Skeletal muscle satellite cell (primary cell): ENCODE results near the gene IMMP2L.
"Not testable (repeated sequence)": the region's sequence is repeated elsewhere in the genome, so short reads cannot be mapped to it uniquely, and the experiment has no call there.

ENCODE experiments used
- H3K27me3 ChIP-seq: 2 replicates; pipeline ENCODE4 v1.7.0; 2013; ENCODE audit warnings: low read length; ENCODE audit not compliant: control insufficient read depth, insufficient read depth
- H3K36me3 ChIP-seq: 2 replicates; pipeline ENCODE4 v1.7.0; 2013; ENCODE audit warnings: mild to moderate bottlenecking, control low read depth, low read length; ENCODE audit not compliant: insufficient read depth
- H3K4me1 ChIP-seq: 2 replicates; pipeline ENCODE4 v1.7.0; 2013; ENCODE audit warnings: low read length; ENCODE audit not compliant: control insufficient read depth, insufficient read depth
- H3K4me2 ChIP-seq: 2 replicates; pipeline ENCODE4 v1.7.0; 2013; ENCODE audit warnings: mild to moderate bottlenecking, low read length
- H3K4me3 ChIP-seq: 2 replicates; pipeline ENCODE4 v1.7.0; 2013; ENCODE audit warnings: low read length
- H3K9ac ChIP-seq: 2 replicates; pipeline ENCODE4 v1.7.0; 2013; ENCODE audit warnings: mild to moderate bottlenecking, low read depth, low read length, moderate library complexity
- H3K9me3 ChIP-seq: replicated peaks from 2 replicates; pipeline ENCODE4 v1.7.0; 2013; ENCODE audit warnings: mild to moderate bottlenecking, control low read depth, low read length

IMMP2L gene

DNA sequence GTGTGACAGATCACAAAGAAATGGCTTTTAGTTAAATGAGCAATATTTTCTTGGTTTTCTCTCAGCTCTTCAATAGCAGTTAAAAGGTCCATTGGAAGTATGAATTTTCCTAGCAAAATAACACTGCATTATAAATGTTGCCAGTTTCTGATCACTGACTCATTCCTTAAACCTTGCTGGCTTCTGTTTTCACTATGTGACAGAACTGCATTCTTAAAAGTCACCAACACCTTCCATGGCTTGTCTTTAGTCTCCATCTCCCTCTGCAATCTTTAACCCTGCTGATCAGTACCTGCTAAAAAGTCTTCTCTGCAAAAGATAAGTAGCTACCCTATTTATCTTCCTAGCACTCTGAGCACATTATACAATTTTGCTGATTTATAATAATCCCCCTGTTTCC lies 876.4 kb downstream of the IMMP2L start:
- Histone ChIP-seq H3K36me3 (no peaks in the 10 kb centered on the region), H3K4me3 (no peak overlapping the region), H3K9ac (no peak overlapping the region)

DNA sequence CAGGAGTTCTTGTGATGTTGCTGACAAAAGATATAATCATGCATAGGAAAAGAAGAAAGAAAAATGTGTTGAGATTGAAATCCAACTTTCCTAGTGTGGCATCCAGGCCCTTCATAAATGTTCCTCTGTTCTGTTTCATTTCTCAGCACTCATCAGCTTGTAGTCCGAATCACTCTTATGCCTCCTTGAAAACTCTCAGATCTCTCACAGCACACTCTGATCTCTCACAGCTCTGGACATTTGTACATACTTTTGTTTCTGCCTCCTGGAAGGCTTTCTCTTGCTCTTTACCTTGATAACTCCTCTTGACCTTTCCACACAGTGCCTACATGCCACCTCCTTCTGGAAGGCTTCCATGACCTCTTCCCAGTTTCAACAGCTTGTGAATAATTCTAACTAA lies 880.4 kb downstream of the IMMP2L start:
- H3K9ac ChIP-seq, result no peak overlapping the region
- H3K27me3 ChIP-seq, result no peaks in the 10 kb centered on the region
- no peak overlapping the region for H3K4me2 ChIP-seq
- no peaks in the 10 kb centered on the region for H3K36me3 ChIP-seq
- H3K4me3 ChIP-seq, result no peak overlapping the region
- no peaks in the 10 kb centered on the region for H3K4me1 ChIP-seq
- no peaks in the 10 kb centered on the region for H3K9me3 ChIP-seq

More for the DNA sequence above, 876.4 kb downstream of the IMMP2L start:
- Histone ChIP-seq H3K4me2 (no peak overlapping the region), H3K4me1 (no peaks in the 10 kb centered on the region), H3K27me3 (no peaks in the 10 kb centered on the region), H3K9me3 (no peaks in the 10 kb centered on the region)

DNA sequence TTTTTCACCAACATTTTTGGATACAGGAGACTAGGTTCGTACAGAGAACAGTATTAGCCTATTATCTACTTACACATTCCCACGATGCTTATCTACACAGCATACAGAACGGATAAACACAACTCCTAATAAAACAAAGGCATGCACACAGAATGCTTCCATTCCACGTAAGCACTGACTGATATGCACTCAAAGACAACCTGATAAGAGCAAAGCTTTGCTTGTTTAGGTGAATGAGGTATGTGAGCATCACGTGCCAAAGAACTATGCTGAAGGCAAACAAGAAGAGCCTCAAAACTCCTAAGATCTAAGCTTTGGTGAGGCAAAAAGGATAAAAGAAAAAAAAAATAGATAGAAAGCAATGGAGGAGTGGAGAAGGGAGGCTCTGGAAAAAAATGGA lies 884.9 kb downstream of the IMMP2L start:
- H3K9ac ChIP-seq, result no peak overlapping the region
- no peaks in the 10 kb centered on the region for H3K9me3 ChIP-seq
- H3K4me3 ChIP-seq, result no peak overlapping the region
- H3K4me2 ChIP-seq, result no peak overlapping the region
- no peaks in the 10 kb centered on the region for H3K4me1 ChIP-seq
- H3K36me3 ChIP-seq, result no peaks in the 10 kb centered on the region
- H3K27me3 ChIP-seq, result no peaks in the 10 kb centered on the region

DNA sequence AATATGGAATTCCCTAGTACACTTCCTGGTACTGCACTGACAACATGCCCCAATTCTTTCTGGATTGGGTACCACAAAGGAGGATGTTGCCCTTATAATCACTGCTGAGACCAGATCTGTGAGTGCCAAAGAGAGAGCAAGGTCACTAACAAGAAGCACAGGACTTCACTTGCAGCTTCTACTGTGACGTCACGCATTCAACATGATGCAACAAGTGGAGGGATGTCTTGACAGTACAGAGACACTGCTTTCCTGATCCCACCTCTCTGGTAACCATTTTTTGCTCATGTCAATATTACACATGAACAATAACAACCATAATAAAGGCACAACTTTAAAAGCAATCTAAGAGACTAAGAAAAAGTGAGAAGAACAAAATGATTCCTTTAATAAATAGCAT lies 885.5 kb downstream of the IMMP2L start:
- no peaks in the 10 kb centered on the region for H3K4me1 ChIP-seq
- H3K27me3 ChIP-seq, result no peaks in the 10 kb centered on the region
- no peak overlapping the region for H3K9ac ChIP-seq
- no peaks in the 10 kb centered on the region for H3K36me3 ChIP-seq
- no peak overlapping the region for H3K4me2 ChIP-seq
- H3K4me3 ChIP-seq, result no peak overlapping the region
- no peaks in the 10 kb centered on the region for H3K9me3 ChIP-seq

DNA sequence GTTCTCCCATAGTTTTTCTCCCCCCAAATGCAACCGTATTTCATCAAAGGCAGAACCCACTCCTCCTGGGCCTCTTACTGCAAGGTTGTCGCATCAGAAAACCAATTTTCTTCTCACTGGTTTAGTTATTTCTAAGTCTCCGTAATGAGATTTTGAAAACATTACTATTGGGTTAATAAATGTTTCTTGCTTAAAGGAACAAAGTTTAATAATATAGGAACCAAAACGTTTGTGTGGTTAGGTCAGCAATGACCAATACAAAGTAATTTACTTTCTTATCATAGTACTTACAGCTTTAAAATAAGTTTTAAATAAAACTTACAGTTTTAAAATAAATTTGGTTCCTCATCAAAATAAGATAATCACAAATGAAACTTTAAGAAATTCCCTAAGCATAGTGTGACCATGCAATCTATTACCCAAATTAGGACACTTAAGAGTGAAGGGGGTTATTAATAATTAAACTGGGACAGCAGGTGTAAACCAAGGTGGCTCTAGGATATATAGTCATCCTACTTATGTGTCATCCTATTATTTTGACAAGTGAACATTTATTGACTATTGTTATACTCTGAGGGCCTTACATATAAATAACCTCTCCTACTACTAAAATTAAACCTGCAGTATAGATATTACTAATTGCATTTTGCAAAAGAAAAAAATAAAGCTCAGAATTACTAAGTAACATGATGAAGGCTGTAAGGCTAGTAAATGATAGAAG lies 886.7 kb downstream of the IMMP2L start:
- no peak overlapping the region for H3K4me3 ChIP-seq
- H3K4me1 ChIP-seq, result no peaks in the 10 kb centered on the region
- H3K36me3 ChIP-seq, result no peaks in the 10 kb centered on the region
- no peaks in the 10 kb centered on the region for H3K27me3 ChIP-seq
- no peak overlapping the region for H3K9ac ChIP-seq
- no peak overlapping the region for H3K4me2 ChIP-seq
- H3K9me3 ChIP-seq, result no peaks in the 10 kb centered on the region

DNA sequence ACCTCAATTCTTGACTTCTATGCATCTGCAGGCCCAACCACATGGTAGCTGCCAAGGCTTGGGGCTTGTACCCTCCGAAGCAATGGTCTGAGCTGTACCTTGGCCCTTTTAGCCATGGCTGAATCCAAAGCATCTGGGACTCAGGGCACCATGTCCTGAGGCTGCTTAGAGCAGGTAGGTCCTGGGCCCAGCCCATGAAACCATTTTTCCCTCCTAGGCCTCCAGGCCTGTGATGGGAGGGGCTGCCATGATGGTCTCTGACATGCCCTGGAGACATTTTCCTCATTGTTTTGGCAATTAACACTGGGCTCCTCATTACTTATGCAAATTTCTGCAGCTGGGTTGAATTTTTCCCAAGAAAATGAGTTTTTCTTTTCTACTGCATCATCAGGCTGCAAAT lies 889.1 kb downstream of the IMMP2L start:
- no peak overlapping the region for H3K9ac ChIP-seq
- H3K4me1 ChIP-seq, result no peaks in the 10 kb centered on the region
- H3K27me3 ChIP-seq, result no peaks in the 10 kb centered on the region
- H3K9me3 ChIP-seq, result no peaks in the 10 kb centered on the region
- H3K4me2 ChIP-seq, result no peak overlapping the region
- H3K4me3 ChIP-seq, result no peak overlapping the region
- H3K36me3 ChIP-seq, result no peaks in the 10 kb centered on the region

DNA sequence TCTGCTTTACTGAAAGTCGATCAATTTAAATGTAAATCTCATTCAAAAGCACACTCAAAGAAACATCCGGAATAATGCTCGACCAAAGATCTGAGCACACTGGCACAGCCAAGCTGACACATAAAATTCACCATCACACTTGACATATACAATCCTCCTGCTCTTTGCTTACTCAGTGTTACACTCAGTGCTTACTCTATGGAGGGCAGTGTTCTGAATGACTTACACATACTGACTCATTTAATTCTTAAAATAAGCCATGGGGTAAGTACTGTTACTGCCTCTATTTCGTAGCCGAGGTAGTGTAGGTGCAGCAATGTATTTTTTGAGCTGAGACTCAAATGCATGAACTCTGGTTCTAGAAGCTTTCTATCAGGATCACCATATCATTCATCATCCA lies 892.9 kb downstream of the IMMP2L start:
- Histone ChIP-seq H3K36me3 (no peaks in the 10 kb centered on the region), H3K4me1 (no peaks in the 10 kb centered on the region), H3K27me3 (no peaks in the 10 kb centered on the region), H3K9me3 (no peaks in the 10 kb centered on the region), H3K4me3 (no peak overlapping the region), H3K4me2 (no peak overlapping the region), H3K9ac (no peak overlapping the region)

DNA sequence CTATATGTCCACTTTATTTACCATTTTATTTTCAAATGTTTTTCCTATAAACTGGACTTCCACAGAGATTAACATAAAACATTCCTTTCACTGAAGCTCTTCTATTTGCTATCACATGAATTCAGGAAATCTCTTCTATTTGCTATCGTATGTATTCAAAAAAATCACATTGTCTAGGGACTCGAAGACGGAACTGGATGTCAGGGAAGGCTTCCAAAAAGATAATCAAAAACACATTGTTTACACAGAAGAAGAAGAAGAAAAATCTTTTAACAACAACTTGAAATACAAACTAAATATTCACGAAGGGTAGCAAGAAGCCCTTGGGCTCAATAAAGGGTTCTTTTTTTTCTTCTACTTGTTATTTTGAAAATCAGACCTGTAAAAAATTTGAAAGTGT lies 897.5 kb downstream of the IMMP2L start:
- Histone ChIP-seq H3K9ac (no peak overlapping the region), H3K4me1 (no peaks in the 10 kb centered on the region)

DNA sequence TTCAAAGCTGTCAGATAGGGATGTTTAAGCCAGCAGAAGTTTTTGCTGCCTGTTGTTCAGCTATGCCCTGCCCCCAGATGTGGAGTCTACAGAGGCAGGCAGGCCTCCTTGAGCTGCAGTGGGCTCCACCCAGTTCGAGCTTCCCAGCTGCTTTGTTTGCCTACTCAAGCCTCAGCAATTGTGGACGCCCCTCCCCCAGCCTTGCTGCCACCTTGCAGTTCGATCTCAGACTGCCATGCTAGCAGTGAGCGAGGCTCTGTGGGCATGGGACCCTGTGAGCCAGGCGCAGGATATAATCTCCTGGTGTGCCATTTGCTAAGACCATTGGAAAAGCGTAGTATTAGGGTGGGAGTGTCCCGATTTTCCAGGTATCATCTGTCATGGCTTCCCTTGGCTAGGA lies 901.7 kb downstream of the IMMP2L start:
- not testable (repeated sequence) for H3K4me1 ChIP-seq, H3K4me2 ChIP-seq, H3K9me3 ChIP-seq, H3K4me3 ChIP-seq, H3K27me3 ChIP-seq, H3K9ac ChIP-seq, H3K36me3 ChIP-seq

More for the DNA sequence above, 897.5 kb downstream of the IMMP2L start:
- H3K36me3 ChIP-seq, result no peaks in the 10 kb centered on the region
- no peak overlapping the region for H3K4me2 ChIP-seq
- no peaks in the 10 kb centered on the region for H3K9me3 ChIP-seq
- no peak overlapping the region for H3K4me3 ChIP-seq
- no peaks in the 10 kb centered on the region for H3K27me3 ChIP-seq

DNA sequence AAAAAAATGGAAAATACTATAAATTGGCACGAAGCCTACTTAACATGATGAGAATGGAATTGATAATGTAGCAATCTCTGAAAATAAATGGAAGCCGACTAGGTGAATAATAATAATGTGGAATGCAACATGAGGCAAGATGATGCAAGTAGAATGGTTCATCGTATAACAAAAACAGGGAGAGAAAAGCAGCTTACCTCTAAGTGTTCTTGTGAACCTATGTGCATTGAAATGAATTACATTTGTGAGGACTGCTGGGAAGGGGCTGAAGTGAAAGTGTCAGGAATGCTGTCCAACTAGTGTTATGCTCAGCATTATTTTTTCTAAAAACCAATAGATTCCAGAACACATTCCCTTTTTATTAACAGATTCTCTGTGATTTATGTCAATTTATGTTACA lies 912.0 kb downstream of the IMMP2L start:
- H3K9me3 ChIP-seq, result no peaks in the 10 kb centered on the region
- H3K27me3 ChIP-seq, result no peaks in the 10 kb centered on the region
- H3K9ac ChIP-seq, result no peak overlapping the region
- H3K4me2 ChIP-seq, result no peak overlapping the region
- H3K36me3 ChIP-seq, result no peaks in the 10 kb centered on the region
- H3K4me1 ChIP-seq, result no peaks in the 10 kb centered on the region
- no peak overlapping the region for H3K4me3 ChIP-seq

DNA sequence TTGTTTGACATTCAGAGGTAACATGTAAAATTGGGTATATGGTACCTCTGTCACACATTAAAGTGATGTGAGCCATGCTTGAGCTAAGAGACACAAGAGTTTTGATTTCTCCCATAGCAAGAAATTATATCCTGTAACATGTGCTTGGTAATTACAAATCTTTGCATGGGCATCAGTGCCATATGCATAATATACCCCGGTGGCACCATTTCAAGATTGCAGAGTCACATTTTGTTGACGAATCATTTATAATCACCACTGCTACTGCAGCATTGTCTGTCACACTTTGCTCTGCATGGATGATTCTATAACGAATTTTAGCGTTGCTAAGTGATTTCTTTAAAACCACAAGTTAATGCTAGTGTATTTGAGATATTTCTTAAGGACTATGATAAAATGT lies 915.0 kb downstream of the IMMP2L start:
- H3K4me3 ChIP-seq, result no peak overlapping the region
- no peaks in the 10 kb centered on the region for H3K4me1 ChIP-seq
- H3K4me2 ChIP-seq, result no peak overlapping the region
- no peak overlapping the region for H3K9ac ChIP-seq
- no peaks in the 10 kb centered on the region for H3K27me3 ChIP-seq
- no peaks in the 10 kb centered on the region for H3K36me3 ChIP-seq
- H3K9me3 ChIP-seq, result no peaks in the 10 kb centered on the region

DNA sequence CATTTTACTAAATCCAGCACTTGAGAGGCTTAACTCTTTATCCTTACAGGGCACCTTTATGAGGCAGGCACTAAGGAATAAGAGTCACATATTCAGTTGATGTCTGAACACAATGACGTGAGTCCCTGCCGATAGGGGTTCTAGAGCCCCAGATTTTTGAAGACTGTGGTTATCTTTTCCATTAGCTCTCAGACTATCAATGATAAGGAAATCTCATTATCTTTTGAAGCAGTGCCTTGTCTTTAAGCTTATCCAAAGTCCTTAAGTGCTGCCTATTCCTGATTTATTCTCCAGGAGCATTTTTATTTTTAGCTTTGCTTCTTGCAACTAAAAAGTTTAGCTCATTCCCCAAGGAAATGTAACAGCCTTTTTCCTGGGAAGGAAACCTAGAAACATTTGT lies 915.5 kb downstream of the IMMP2L start:
- Histone ChIP-seq H3K36me3 (no peaks in the 10 kb centered on the region), H3K27me3 (no peaks in the 10 kb centered on the region), H3K4me3 (no peak overlapping the region), H3K4me2 (no peak overlapping the region), H3K4me1 (no peaks in the 10 kb centered on the region), H3K9ac (no peak overlapping the region), H3K9me3 (no peaks in the 10 kb centered on the region)
